GM19240 (cell line): ENCODE measurements around the gene SLC9A4.
"Not testable (repeated sequence)": the region's sequence is repeated elsewhere in the genome, so short reads cannot be mapped to it uniquely, and the experiment has no call there.

Experiments used
- DNase-seq: peaks from one replicate; pipeline ENCODE4 v3.0.0; 2011; ENCODE audit warnings: low spot score; ENCODE audit not compliant: insufficient read length

The SLC9A4 gene

DNA sequence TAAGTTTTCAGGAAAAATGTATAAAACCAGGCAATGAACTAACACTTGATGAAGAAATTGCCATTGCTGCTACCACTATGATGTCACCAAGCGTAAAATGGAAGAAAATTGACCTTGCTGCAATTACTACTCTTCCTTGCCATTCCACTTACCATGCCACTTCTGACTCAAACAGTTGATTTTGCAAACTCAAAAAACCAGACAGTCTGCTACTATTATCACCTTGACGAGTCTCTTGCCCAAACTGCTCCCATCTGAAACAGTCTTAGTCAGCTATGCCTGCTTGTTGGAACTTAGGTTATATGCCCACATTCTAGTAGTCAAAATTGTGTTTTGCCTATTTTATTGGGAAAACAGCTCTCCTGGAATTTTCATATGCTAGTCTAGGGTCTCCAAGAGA lies 74.4 kb downstream of the SLC9A4 start:
- DNase-seq = no peak

DNA sequence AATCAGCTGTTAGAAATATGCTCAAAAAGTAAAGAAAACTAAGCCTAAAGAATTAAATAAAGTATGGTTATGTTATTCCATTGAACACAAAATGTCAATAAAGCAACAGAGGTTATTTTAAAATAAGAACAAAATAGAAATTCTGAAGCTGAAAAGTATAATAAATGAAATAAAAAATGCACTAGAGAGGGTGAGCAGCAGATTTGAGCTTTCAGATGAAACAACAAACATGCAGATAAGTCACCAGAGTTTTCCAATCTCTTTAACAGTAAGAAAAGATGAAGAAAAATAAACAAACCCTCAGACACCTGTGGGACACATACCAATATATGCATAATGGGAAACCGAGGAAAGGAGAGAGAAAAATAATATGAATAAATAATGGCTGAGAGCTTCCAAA lies 76.0 kb downstream of the SLC9A4 start:
- DNase-seq = no peak

DNA sequence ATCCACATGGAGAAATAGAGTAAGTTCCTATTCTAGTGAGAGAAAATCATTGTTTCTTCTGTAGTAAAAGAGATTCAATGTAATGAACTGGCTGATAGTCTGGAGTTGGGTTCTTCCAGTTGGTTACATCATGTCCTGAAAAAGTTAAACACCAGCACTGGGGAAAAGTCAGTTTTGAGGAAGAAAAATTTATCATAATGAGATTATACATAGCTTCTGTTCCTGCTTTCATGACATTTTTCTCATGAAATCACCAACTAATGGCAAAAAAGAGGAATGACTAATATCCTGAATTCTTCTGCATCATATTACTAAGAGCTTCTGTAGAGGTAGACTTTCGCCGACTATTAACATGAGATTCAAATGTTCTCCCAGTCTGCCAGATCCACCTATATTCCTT lies 77.1 kb downstream of the SLC9A4 start:
- no peak for DNase-seq

DNA sequence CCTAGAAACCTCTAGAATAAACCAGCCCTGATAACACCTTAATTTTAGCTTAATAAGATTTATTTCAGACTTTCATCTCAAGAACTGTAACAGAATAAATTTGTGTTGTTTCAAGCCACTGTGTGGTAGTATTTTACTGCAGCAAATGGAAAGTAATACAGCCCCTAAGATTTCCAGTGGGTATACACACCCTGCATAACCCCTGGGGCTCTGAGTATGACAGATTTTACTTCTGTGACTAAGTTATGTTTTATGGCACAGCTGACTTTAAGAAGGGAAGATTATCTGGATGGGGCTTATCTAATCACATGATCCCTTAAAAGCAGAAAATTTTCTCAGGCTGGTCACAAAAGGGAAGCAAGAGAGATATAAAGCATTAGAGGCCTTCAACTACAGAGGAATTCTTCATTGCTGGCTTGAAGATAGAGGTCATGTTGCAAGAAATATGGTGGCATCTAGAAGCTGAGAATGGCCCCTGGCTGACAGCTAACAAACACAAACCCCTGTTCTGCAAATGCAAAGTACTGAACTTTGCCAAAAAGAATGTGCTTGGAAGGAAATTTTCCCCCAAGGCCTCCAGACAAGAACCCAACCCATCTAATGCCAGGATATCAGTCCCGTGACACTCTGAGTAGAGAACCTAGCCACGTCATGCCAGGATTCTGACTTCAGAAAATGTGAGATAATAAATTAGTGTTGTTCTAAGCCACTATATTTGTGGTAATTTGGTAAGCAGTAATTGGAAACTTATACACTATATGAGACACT lies 78.5 kb downstream of the SLC9A4 start:
- DNase-seq = no peak

DNA sequence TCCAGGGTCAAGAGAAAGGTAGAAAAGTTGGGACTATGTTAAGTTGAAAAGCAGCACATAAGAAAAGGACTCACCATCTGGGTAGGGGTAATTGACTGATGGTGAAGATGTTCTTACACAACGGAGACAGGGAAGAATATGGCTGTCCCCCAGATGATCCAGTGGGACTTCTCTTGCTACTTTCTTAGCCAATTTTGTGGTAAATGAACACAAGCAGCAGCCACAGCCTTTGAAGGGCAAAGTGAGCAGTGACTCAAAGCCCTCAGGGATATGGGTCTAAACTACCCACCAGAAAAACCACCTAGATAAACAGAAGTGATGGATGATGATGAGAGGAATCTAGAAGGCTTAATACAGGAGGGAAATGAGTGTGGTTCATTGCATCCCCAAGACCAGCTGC lies 80.6 kb downstream of the SLC9A4 start:
- DNase-seq = no peak

DNA sequence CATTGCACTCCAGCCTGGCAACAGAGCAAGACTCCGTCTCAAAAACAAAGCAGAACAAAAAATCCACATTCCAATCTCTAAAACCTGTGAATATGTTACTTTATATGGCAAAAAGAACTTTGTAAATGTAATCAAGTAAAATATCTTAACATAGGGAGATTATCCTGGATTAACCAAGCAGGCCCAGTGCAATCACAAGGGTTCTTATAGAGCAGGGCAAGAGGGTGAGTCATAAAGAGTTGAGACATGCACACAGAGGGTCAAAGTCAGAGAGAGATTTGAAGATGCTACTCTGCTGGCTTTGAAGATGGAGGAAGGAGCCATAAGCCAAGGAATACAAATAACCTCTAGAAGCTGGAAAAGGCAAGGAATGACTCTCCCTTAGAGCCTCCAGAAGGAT lies 85.4 kb downstream of the SLC9A4 start:
- DNase-seq = no peak

DNA sequence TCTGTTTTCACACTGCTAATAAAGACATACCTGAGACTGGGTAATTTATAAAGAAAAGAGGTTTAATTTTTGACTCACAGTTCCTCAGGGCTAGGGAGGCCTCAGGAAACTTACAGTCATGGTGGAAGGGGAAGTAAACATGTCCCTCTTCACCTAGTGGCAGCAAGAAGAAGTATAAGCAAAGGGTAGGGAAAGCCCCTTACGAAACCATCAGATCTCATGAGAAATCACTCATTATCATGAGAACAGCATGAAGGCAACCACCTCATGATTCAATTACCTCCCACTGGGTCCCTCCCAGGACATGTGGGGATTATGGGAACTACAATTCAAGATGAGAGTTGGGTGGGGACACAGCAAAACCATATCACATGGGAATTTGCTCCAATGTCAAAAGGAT lies 89.5 kb downstream of the SLC9A4 start:
- not testable (repeated sequence) for DNase-seq

DNA sequence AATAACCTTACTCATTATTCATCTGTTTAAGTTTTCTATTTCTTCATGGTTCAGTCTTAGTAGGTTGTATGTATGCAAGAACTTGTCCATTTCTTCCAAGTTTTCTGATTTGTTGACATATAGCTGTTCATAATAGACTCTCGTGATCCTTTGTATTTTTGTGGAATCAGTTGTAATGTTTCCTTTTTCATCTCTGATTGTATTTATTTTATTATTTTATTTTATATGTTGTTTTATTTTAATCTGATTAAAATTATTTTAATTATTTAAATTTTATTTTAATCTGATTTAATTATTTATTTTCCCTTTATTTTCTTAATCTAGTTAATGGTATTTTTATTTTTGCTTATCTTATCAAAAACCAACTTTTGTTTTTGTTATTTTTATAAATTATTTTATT lies 102.9 kb downstream of the SLC9A4 start:
- DNase-seq = no peak

DNA sequence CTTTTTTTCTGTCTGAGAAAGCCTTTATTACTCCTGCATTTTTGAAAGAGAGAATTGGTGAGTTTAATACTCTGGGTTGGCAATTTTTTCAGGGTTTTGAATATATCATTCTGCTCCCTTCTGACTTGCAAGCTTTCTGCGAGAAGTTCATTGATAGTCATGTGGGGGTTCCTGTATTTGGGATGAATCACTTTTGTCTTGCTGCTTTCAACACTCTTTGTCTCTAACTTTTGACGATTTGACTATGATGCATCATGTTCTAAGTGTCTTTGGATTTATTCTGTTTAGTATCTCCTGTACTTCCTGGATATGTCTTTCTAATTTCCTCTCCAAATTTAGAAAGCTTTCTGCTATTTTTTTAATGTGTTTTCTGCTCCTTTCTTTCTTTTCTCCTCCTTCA lies 105.3 kb downstream of the SLC9A4 start:
- no peak for DNase-seq

DNA sequence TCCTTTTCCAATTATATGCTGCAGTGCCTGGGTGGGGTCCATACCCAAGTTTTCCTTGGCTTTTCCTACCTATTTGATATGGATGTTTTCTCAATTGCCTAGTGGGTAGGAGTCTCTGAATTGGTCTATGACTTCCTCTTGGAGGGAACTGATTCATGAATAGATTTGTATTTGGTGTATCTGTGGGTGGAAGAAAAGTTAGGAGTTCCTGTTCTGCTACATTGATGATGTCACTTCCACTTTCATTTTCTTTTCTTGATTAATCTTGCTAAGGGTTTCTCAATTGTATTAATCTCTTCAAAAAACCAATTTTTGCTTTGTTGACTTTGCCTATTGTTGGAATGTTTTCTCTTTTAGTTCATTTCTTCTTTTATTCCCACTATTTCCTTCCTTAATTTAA lies 108.9 kb downstream of the SLC9A4 start:
- no peak for DNase-seq

DNA sequence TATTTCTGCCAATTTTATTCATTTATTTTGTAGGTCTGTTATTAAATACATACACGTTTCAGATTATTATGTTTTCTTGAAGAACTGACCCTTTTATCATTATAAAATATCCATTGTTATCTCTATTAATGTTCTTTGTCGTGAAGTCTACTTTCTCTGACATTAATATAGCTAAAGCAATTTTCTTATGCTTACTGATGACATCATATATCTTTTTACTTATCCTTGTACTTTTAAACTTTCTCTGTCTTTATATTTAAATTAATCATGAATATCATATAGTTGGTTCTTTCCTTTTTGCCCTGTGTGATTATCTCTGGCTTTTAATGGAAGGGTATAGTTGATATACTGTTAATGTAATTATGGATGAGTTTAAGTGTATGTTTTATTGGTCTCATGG lies 109.8 kb downstream of the SLC9A4 start:
- no peak for DNase-seq
